Fibroblast of lung (primary cell): Measurements from ENCODE around the gene MYH2.

Experiments
- CTCF ChIP-seq, 2 donors: IDR thresholded peaks in 1 of 2; conservative IDR thresholded peaks in 1 of 2; 1 replicate in 1 of 2; 2 replicates in 1 of 2; pipeline ENCODE4 v1.5.1; 2011 to 2012; ENCODE audit warnings: low read length in 2 of 2, control low read depth in 1 of 2, inconsistent platforms in 1 of 2, low read depth in 1 of 2, mild to moderate bottlenecking in 1 of 2
- EZH2 ChIP-seq: IDR thresholded peaks from 2 replicates; pipeline ENCODE4 v1.5.1; 2012; ENCODE audit warnings: low read length, control low read depth, mild to moderate bottlenecking; ENCODE audit errors: missing control alignments

GRCh38 chr17:10598621-10599020 is 49.2 kb upstream of the MYH2 start:
- TF ChIP-seq EZH2 (no peak), CTCF (conservative IDR thresholded peaks at IDR 0.05 in 1 of 2, IDR thresholded peaks at IDR 0.05 in 1 of 2; ENCODE audit: low read depth in 1 of 2, low read length in 2 of 2) (no peak)
